Dermis blood vessel endothelial cell (primary cell): ENCODE measurements around the gene RILP. TPM values are rescaled to one million over a fixed set of nuclear protein-coding genes. Genes with fewer than 3 reads are reported as not detected.
A peak's percentile ranks its signal among the peaks of the same experiment; 100 is the strongest.

Experiments used
- DNase-seq: peaks from one replicate; pipeline ENCODE4 v3.0.0; 2010
- total RNA-seq: library from RNA; depleted of rRNA; stranded (reverse); fragments of >200 nt; gene quantifications from 2 replicates; pipeline ENCODE4 v1.2.3, GENCODE V29; 2014

RILP gene
- total RNA-seq, 1 donor from 2014 or later: 15.7 TPM

GRCh38 chr17:1647802-1648171 is 1.9 kb downstream of the RILP start:
- no peak for DNase-seq

GRCh38 chr17:1646199-1646875 is 3.3 kb downstream of the RILP start:
- no peak for DNase-seq

- peak; percentile 87 for DNase-seq
Measured at GRCh38 chr17:1645207-1646171, 4.2 kb downstream of the RILP start, which contains the start of gene SCARF1. Gene SCARF1 (minus strand): TSS chr17:1645732. CDS start chr17:1645697, 35 bp downstream.

GRCh38 chr17:1644493-1645206 is 5.0 kb downstream of the RILP start:
- DNase-seq: peak; percentile 76

- peak; percentile 53 for DNase-seq
Measured at GRCh38 chr17:1643999-1644492, 5.6 kb downstream of the RILP start.

- peak; percentile 59 for DNase-seq
Measured at GRCh38 chr17:1643293-1643998, 6.2 kb downstream of the RILP start.

- DNase-seq: no peak
Measured at GRCh38 chr17:1641065-1641403, 8.6 kb downstream of the RILP start.

GRCh38 chr17:1640329-1641064 is 9.2 kb downstream of the RILP start:
- DNase-seq: no peak

- no peak for DNase-seq
Measured at GRCh38 chr17:1639549-1640180, 10.0 kb downstream of the RILP start.

GRCh38 chr17:1638624-1639300 is 10.9 kb downstream of the RILP start:
- no peak for DNase-seq

- no peak for DNase-seq
Measured at GRCh38 chr17:1638171-1638590, 11.5 kb downstream of the RILP start.

GRCh38 chr17:1636732-1637285 is 12.9 kb downstream of the RILP start:
- DNase-seq: no peak

- no peak for DNase-seq
Measured at GRCh38 chr17:1635675-1636465, 13.8 kb downstream of the RILP start.

- no peak for DNase-seq
Measured at GRCh38 chr17:1634841-1635650, 14.6 kb downstream of the RILP start.

GRCh38 chr17:1630662-1631061 is 19.0 kb downstream of the RILP start:
- DNase-seq: no peak

GRCh38 chr17:1629504-1630310 is 20.0 kb downstream of the RILP start:
- peak; percentile 80 for DNase-seq

GRCh38 chr17:1628856-1629503 is 20.7 kb downstream of the RILP start:
- DNase-seq: peak; percentile 96
